NT2/D1 (cell line): ENCODE measurements around the gene PRDX5.

Source experiments
- DNase-seq: peaks from one replicate; pipeline ENCODE4 v3.0.0-alpha.2; 2011; ENCODE audit warnings: low read depth, low spot score
- H3K27me3 ChIP-seq: 2 replicates; pipeline ENCODE4 v1.6.0; 2011; ENCODE audit warnings: mild to moderate bottlenecking; ENCODE audit not compliant: insufficient read length, insufficient read depth
- H3K36me3 ChIP-seq: 2 replicates; pipeline ENCODE4 v1.6.1; 2011; ENCODE audit warnings: mild to moderate bottlenecking, low read length, mixed read lengths; ENCODE audit not compliant: insufficient read depth, insufficient read length
- H3K4me1 ChIP-seq: 2 replicates; pipeline ENCODE4 v1.5.1; 2011; ENCODE audit not compliant: insufficient read depth, insufficient read length
- H3K4me3 ChIP-seq: 2 replicates; pipeline ENCODE4 v1.5.1; 2011; ENCODE audit warnings: low read depth; ENCODE audit not compliant: insufficient read length
- H3K9ac ChIP-seq: 2 replicates; pipeline ENCODE4 v1.6.0; 2011; ENCODE audit warnings: low read depth; ENCODE audit not compliant: insufficient read length
- H3K9me3 ChIP-seq: 2 replicates; pipeline ENCODE4 v1.5.1; 2011; ENCODE audit warnings: mild to moderate bottlenecking, low read length; ENCODE audit not compliant: insufficient read depth
- SUZ12 ChIP-seq: IDR thresholded peaks from 2 replicates; pipeline ENCODE4 v1.6.1; 2011; ENCODE audit not compliant: insufficient read length, insufficient read depth; ENCODE audit errors: extremely low read depth
- YY1 ChIP-seq: IDR thresholded peaks from 2 replicates; pipeline ENCODE4 v1.6.1; 2011; ENCODE audit not compliant: insufficient read length, insufficient read depth
- ZNF274 ChIP-seq: IDR thresholded peaks from 2 replicates; pipeline ENCODE4 v1.6.1; 2011; ENCODE audit warnings: mild to moderate bottlenecking, low read depth, low read length

PRDX5 gene

GRCh38 chr11:64339286-64339685 is 21.4 kb downstream of the PRDX5 start:
- Histone ChIP-seq H3K9ac (no peak overlapping the region), H3K36me3 (no peaks in the 10 kb centered on the region), H3K27me3 (peaks cover 7% of the 10 kb centered on the region), H3K9me3 (no peaks in the 10 kb centered on the region), H3K4me1 (peaks cover 23% of the 10 kb centered on the region), H3K4me3 (no peak overlapping the region)
- DNase-seq = no peak
- TF ChIP-seq ZNF274 (no peak), YY1 (no peak), SUZ12 (no peak)

- TF ChIP-seq ZNF274 = no peak
- no peak for TF ChIP-seq YY1
- no peak for TF ChIP-seq SUZ12
- DNase-seq = no peak
Observed at GRCh38 chr11:64339754-64340408, 22.0 kb downstream of the PRDX5 start, which contains the start of gene CCDC88B. Gene CCDC88B, plus strand, starts transcription at chr11:64340204. Its CDS starts 63 bp downstream, at chr11:64340267.

GRCh38 chr11:64340671-64341335 is 22.9 kb downstream of the PRDX5 start:
- Histone ChIP-seq H3K4me3 (peak overlapping the region; percentile 34), H3K9ac (peak overlapping the region; percentile 50), H3K36me3 (no peaks in the 10 kb centered on the region), H3K9me3 (no peaks in the 10 kb centered on the region), H3K27me3 (peaks cover 7% of the 10 kb centered on the region), H3K4me1 (peaks cover 23% of the 10 kb centered on the region)
- DNase-seq = no peak
- TF ChIP-seq YY1 (no peak), ZNF274 (no peak), SUZ12 (no peak)

More at GRCh38 chr11:64339754-64340408, 22.0 kb downstream of the PRDX5 start, which contains the start of gene CCDC88B:
- Histone ChIP-seq H3K4me3 (peak within 1 kb of the TSS; percentile 34), H3K4me1 (peaks cover 23% of the 10 kb centered on the region), H3K27me3 (peaks cover 7% of the 10 kb centered on the region), H3K9ac (peak within 1 kb of the TSS; percentile 50), H3K36me3 (no peaks in the 10 kb centered on the region), H3K9me3 (no peaks in the 10 kb centered on the region)

GRCh38 chr11:64341429-64341828 is 23.5 kb downstream of the PRDX5 start:
- Histone ChIP-seq H3K27me3 (peaks cover 7% of the 10 kb centered on the region), H3K9me3 (no peaks in the 10 kb centered on the region), H3K9ac (peak overlapping the region; percentile 59), H3K36me3 (no peaks in the 10 kb centered on the region), H3K4me3 (no peak overlapping the region), H3K4me1 (peaks cover 26% of the 10 kb centered on the region)
- DNase-seq = no peak
- TF ChIP-seq ZNF274 (no peak), SUZ12 (no peak), YY1 (no peak)

- H3K9ac ChIP-seq = peak overlapping the region; percentile 91
- H3K4me3 ChIP-seq = peak overlapping the region; percentile 33
- H3K36me3 ChIP-seq = no peaks in the 10 kb centered on the region
- H3K9me3 ChIP-seq = no peaks in the 10 kb centered on the region
- TF ChIP-seq YY1 (no peak), ZNF274 (no peak), SUZ12 (no peak)
- H3K27me3 ChIP-seq = peaks cover 7% of the 10 kb centered on the region
- DNase-seq = peak; percentile 84
- H3K4me1 ChIP-seq = peaks cover 26% of the 10 kb centered on the region
Observed at GRCh38 chr11:64341851-64342791, 24.2 kb downstream of the PRDX5 start.

GRCh38 chr11:64342869-64343745 is 25.2 kb downstream of the PRDX5 start:
- peaks cover 7% of the 10 kb centered on the region for H3K27me3 ChIP-seq
- H3K4me3 ChIP-seq = no peak overlapping the region
- TF ChIP-seq SUZ12 (no peak), YY1 (no peak), ZNF274 (no peak)
- peak overlapping the region; percentile 33 for H3K9ac ChIP-seq
- DNase-seq = no peak
- no peaks in the 10 kb centered on the region for H3K36me3 ChIP-seq
- peaks cover 28% of the 10 kb centered on the region for H3K4me1 ChIP-seq
- H3K9me3 ChIP-seq = no peaks in the 10 kb centered on the region
